ENCODE measurements around the gene FLYWCH2. TPM values are rescaled to one million over a fixed set of nuclear protein-coding genes. Genes with fewer than 3 reads are reported as not detected.

The FLYWCH2 gene
- total RNA-seq, 4 donors from 2014 or later: 58.4 to 89.3 (median 73.8) TPM

GRCh38 chr16:2836646-2837508 lies 46.1 kb upstream of the FLYWCH2 start:
- Histone ChIP-seq H3K4me1 (no peaks in the 10 kb centered on the region), H3K36me3 (no peaks in the 10 kb centered on the region), H3K9me3 (no peaks in the 10 kb centered on the region), H3K27me3 (no peaks in the 10 kb centered on the region), H3K4me3 (replicated peaks in 1 of 3) (no peak overlapping the region), H3K27ac (no peak overlapping the region)
- intact Hi-C loops (cut with DNase I): no loop called here
- no peak for DNase-seq
- 60% methylated on average over 12 to 13 of the region's 13 CpGs for WGBS, 2 donors
- no peak for TF ChIP-seq POLR2A (IDR thresholded peaks at IDR 0.05)
- TF ChIP-seq, protein P1, sequence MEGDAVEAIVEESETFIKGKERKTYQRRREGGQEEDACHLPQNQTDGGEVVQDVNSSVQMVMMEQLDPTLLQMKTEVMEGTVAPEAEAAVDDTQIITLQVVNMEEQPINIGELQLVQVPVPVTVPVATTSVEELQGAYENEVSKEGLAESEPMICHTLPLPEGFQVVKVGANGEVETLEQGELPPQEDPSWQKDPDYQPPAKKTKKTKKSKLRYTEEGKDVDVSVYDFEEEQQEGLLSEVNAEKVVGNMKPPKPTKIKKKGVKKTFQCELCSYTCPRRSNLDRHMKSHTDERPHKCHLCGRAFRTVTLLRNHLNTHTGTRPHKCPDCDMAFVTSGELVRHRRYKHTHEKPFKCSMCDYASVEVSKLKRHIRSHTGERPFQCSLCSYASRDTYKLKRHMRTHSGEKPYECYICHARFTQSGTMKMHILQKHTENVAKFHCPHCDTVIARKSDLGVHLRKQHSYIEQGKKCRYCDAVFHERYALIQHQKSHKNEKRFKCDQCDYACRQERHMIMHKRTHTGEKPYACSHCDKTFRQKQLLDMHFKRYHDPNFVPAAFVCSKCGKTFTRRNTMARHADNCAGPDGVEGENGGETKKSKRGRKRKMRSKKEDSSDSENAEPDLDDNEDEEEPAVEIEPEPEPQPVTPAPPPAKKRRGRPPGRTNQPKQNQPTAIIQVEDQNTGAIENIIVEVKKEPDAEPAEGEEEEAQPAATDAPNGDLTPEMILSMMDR (IDR thresholded peaks at IDR 0.05): no peak

- H3K4me3 ChIP-seq (replicated peaks in 1 of 3): no peak overlapping the region
- no peaks in the 10 kb centered on the region for H3K9me3 ChIP-seq
- no peaks in the 10 kb centered on the region for H3K36me3 ChIP-seq
- 8% methylated on average over 5 of the region's 12 CpGs; no CpG with 5 or more reads in 1 of the 2 donors for WGBS, 2 donors
- DNase-seq: peak; percentile 67 to 68
- intact Hi-C loops (cut with DNase I): loop anchor here (2.0 kb wide), 1 partner anchor 86 kb away; no protein-coding TSS in a partner anchor
- H3K27ac ChIP-seq: no peak overlapping the region
- H3K27me3 ChIP-seq: no peaks in the 10 kb centered on the region
- TF ChIP-seq, protein P1 (IDR thresholded peaks at IDR 0.05): peak; percentile 16 to 88 (median 76)
- no peak for TF ChIP-seq POLR2A (IDR thresholded peaks at IDR 0.05)
- peaks cover 6 to 7% of the 10 kb centered on the region in 2 donors for H3K4me1 ChIP-seq
Measured at GRCh38 chr16:2838928-2839327, 44.1 kb upstream of the FLYWCH2 start.

GRCh38 chr16:2839650-2840450 lies 43.2 kb upstream of the FLYWCH2 start:
- peaks cover 6 to 7% of the 10 kb centered on the region in 2 donors for H3K4me1 ChIP-seq
- TF ChIP-seq POLR2A (IDR thresholded peaks at IDR 0.05): no peak
- H3K27me3 ChIP-seq: no peaks in the 10 kb centered on the region
- no peak for DNase-seq
- intact Hi-C loops (cut with DNase I): loop anchor here (2.0 kb wide), 1 partner anchor 85 kb away; no protein-coding TSS in a partner anchor
- H3K4me3 ChIP-seq (replicated peaks in 1 of 3): no peak overlapping the region
- H3K36me3 ChIP-seq: no peaks in the 10 kb centered on the region
- 74 to 76% methylated on average over 8 to 15 of the region's 15 CpGs for WGBS, 2 donors
- H3K9me3 ChIP-seq: no peaks in the 10 kb centered on the region
- no peak overlapping the region for H3K27ac ChIP-seq

DNA sequence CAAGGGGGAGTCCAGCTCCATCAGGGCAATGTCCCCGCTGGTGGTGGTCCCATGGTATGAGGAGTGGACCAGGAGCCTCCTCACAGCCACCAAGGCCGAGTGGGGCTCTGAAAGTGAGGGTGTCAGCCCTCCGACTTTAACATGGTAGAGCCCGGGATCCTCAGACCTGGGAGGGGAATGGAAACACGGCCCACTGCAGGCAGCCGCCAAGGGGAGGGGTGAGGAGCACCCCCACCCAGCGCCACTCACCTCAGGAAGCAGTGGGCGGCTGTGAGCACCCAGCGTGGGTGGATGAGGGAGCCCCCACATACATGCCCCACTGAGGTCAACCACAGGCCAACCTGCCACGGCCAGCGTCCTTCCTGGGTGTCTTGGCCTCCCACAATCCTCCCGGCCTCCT lies 42.1 kb upstream of the FLYWCH2 start:
- no peak for DNase-seq
- TF ChIP-seq POLR2A (IDR thresholded peaks at IDR 0.05): no peak
- TF ChIP-seq, protein P1 (IDR thresholded peaks at IDR 0.05): no peak
- H3K4me3 ChIP-seq (replicated peaks in 1 of 3): no peak overlapping the region
- no peaks in the 10 kb centered on the region for H3K27me3 ChIP-seq
- 90% methylated on average over 5 of the region's 12 CpGs; no CpG with 5 or more reads in 1 of the 2 donors for WGBS, 2 donors
- no peaks in the 10 kb centered on the region for H3K9me3 ChIP-seq
- peaks cover 6 to 7% of the 10 kb centered on the region in 2 donors for H3K4me1 ChIP-seq
- no peaks in the 10 kb centered on the region for H3K36me3 ChIP-seq
- intact Hi-C loops (cut with DNase I): no loop called here
- no peak overlapping the region for H3K27ac ChIP-seq

GRCh38 chr16:2841606-2842339 lies 41.2 kb upstream of the FLYWCH2 start:
- intact Hi-C loops (cut with DNase I): no loop called here
- DNase-seq: no peak
- Histone ChIP-seq H3K27me3 (no peaks in the 10 kb centered on the region), H3K27ac (peak overlapping the region in 1 of 3 donors; percentile 1), H3K36me3 (no peaks in the 10 kb centered on the region), H3K9me3 (no peaks in the 10 kb centered on the region), H3K4me3 (replicated peaks in 1 of 3) (no peak overlapping the region), H3K4me1 (peaks cover 6 to 7% of the 10 kb centered on the region in 2 donors)
- TF ChIP-seq POLR2A (IDR thresholded peaks at IDR 0.05): no peak
- TF ChIP-seq, protein P1 (IDR thresholded peaks at IDR 0.05): no peak
- WGBS, 2 donors: 81 to 93% methylated on average over 3 to 10 of the region's 18 CpGs

Data from thyroid gland (tissue), 4 donors.